ENCODE results near the gene GJB3.
A peak's percentile ranks its signal among the peaks of the same experiment; 100 is the strongest.
"Not testable (repeated sequence)": the region's sequence is repeated elsewhere in the genome, so short reads cannot be mapped to it uniquely, and the experiment has no call there.

The GJB3 gene

GRCh38 chr1:34803770-34804169, 22.8 kb downstream of the GJB3 start:
- TF ChIP-seq L3MBTL2 (conservative IDR thresholded peaks at IDR 0.05) (no peak), BHLHE40 (IDR thresholded peaks at IDR 0.05; ENCODE audit: borderline replicate concordance) (no peak), ARNT (IDR thresholded peaks at IDR 0.05) (no peak)
- ChIA-PET POLR2A (no interaction called here), CTCF (no interaction called here)
- no peak for DNase-seq (ENCODE audit: extremely low spot score)

- POLR2A ChIA-PET, result no interaction called here
- no peak for TF ChIP-seq SP1 (IDR thresholded peaks at IDR 0.05)
- DNase-seq (ENCODE audit: extremely low spot score), result no peak
- CTCF ChIA-PET, result interaction anchor here (0.6 kb wide), 1 partner anchor 732 kb away, joined by 4 read pairs; no protein-coding TSS in a partner anchor
Observed at GRCh38 chr1:34806396-34806795, 25.4 kb downstream of the GJB3 start.

GRCh38 chr1:34808051-34808810, 27.2 kb downstream of the GJB3 start:
- DNase-seq (ENCODE audit: extremely low spot score), result peak; percentile 2
- ChIA-PET CTCF (no interaction called here), POLR2A (no interaction called here)
- TF ChIP-seq CTBP1 (IDR thresholded peaks at IDR 0.05; ENCODE audit: borderline replicate concordance) (no peak), TARDBP (IDR thresholded peaks at IDR 0.05) (no peak), HDGF (IDR thresholded peaks at IDR 0.05; ENCODE audit: borderline replicate concordance) (no peak), LEF1 (IDR thresholded peaks at IDR 0.05; ENCODE audit: borderline replicate concordance) (no peak), SP1 (IDR thresholded peaks at IDR 0.05) (no peak), ELF4 (IDR thresholded peaks at IDR 0.05) (no peak), SUZ12 (IDR thresholded peaks at IDR 0.05) (no peak), ZNF384 (IDR thresholded peaks at IDR 0.05) (no peak), FOXK2 (IDR thresholded peaks at IDR 0.05) (no peak), BHLHE40 (IDR thresholded peaks at IDR 0.05; ENCODE audit: borderline replicate concordance) (no peak), FOXA1 (IDR thresholded peaks at IDR 0.05) (no peak), PKNOX1 (IDR thresholded peaks at IDR 0.05) (no peak), ARNT (IDR thresholded peaks at IDR 0.05) (no peak), L3MBTL2 (conservative IDR thresholded peaks at IDR 0.05) (no peak), NFRKB (IDR thresholded peaks at IDR 0.05) (no peak), FOXM1 (IDR thresholded peaks at IDR 0.05; ENCODE audit: borderline replicate concordance) (no peak)

- POLR2A ChIA-PET; CTCF ChIA-PET; DNase-seq (ENCODE audit: extremely low spot score): not testable (repeated sequence)
Observed at GRCh38 chr1:34810781-34811180, 29.8 kb downstream of the GJB3 start.

GRCh38 chr1:34816332-34816731, 35.3 kb downstream of the GJB3 start:
- CTCF ChIA-PET, result interaction anchor here (0.7 kb wide), 1 partner anchor 25 kb away, joined by 4 read pairs; no protein-coding TSS in a partner anchor
- no peak for DNase-seq (ENCODE audit: extremely low spot score)
- POLR2A ChIA-PET, result no interaction called here
- TF ChIP-seq SUZ12 (IDR thresholded peaks at IDR 0.05) (no peak), LEF1 (IDR thresholded peaks at IDR 0.05; ENCODE audit: borderline replicate concordance) (no peak), PKNOX1 (IDR thresholded peaks at IDR 0.05) (no peak), FOXA1 (IDR thresholded peaks at IDR 0.05) (no peak), SP1 (IDR thresholded peaks at IDR 0.05) (no peak), L3MBTL2 (conservative IDR thresholded peaks at IDR 0.05) (no peak)

- ChIA-PET POLR2A (no interaction called here), CTCF (no interaction called here)
- no peak for DNase-seq (ENCODE audit: extremely low spot score)
- TF ChIP-seq ARNT (IDR thresholded peaks at IDR 0.05) (no peak), FOXA1 (IDR thresholded peaks at IDR 0.05) (no peak), ELF4 (IDR thresholded peaks at IDR 0.05) (no peak), LEF1 (IDR thresholded peaks at IDR 0.05; ENCODE audit: borderline replicate concordance) (no peak), TARDBP (IDR thresholded peaks at IDR 0.05) (no peak), CTBP1 (IDR thresholded peaks at IDR 0.05; ENCODE audit: borderline replicate concordance) (no peak), BHLHE40 (IDR thresholded peaks at IDR 0.05; ENCODE audit: borderline replicate concordance) (no peak), SP1 (IDR thresholded peaks at IDR 0.05) (no peak), NFRKB (IDR thresholded peaks at IDR 0.05) (no peak), L3MBTL2 (conservative IDR thresholded peaks at IDR 0.05) (no peak), PKNOX1 (IDR thresholded peaks at IDR 0.05) (no peak), ZNF384 (IDR thresholded peaks at IDR 0.05) (no peak), FOXK2 (IDR thresholded peaks at IDR 0.05) (no peak), HDGF (IDR thresholded peaks at IDR 0.05; ENCODE audit: borderline replicate concordance) (no peak), FOXM1 (IDR thresholded peaks at IDR 0.05; ENCODE audit: borderline replicate concordance) (no peak), SUZ12 (IDR thresholded peaks at IDR 0.05) (no peak)
Observed at GRCh38 chr1:34816778-34817177, 35.8 kb downstream of the GJB3 start.

- DNase-seq (ENCODE audit: extremely low spot score); CTCF ChIA-PET; POLR2A ChIA-PET: not testable (repeated sequence)
Observed at GRCh38 chr1:34818862-34819261, 37.8 kb downstream of the GJB3 start.

All from HEK293T (cell line).